Activated CD4-positive, alpha-beta T cell treated with anti-CD3 and anti-CD28 coated beads, Interleukin-2, amount 50 U/mL, for 24 hours (primary cell): Measurements from ENCODE around the gene HLA-DOB.

Experiments used
- DNase-seq, 2 donors: peaks; one replicate each; pipeline ENCODE4 v3.0.0-alpha.2; 2020; ENCODE audit warnings: low read depth in 1 of 2, low spot score in 1 of 2

Gene HLA-DOB

GRCh38 chr6:32816746-32817204, at the start of gene HLA-DOB:
TSS of gene HLA-DOB (minus strand) at chr6:32817002. CDS start at chr6:32816951, 51 bp downstream.
- no peak for DNase-seq

GRCh38 chr6:32865724-32866443, 49.1 kb upstream of the HLA-DOB start:
- no peak for DNase-seq

- DNase-seq: no peak
These were observed 45.9 kb upstream of the HLA-DOB start for GRCh38 chr6:32862725-32863124.

- DNase-seq: no peak
These were observed 43.9 kb upstream of the HLA-DOB start for GRCh38 chr6:32860674-32861073.

GRCh38 chr6:32858194-32858593, 41.4 kb upstream of the HLA-DOB start:
- no peak for DNase-seq

GRCh38 chr6:32857156-32857891, 40.5 kb upstream of the HLA-DOB start:
- no peak for DNase-seq

- no peak for DNase-seq
These were observed 38.8 kb upstream of the HLA-DOB start for GRCh38 chr6:32855467-32856174.

- peak in 1 of 2 donors; percentile 68 for DNase-seq
These were observed 37.8 kb upstream of the HLA-DOB start for GRCh38 chr6:32854376-32855178.

- peak; percentile 91 to 97 for DNase-seq
These were observed 37.0 kb upstream of the HLA-DOB start, which contains the start of the genes PSMB9 and TAP1 for GRCh38 chr6:32853541-32854375. TSS of gene PSMB9 (plus strand) at chr6:32854192. CDS start at chr6:32854230, 38 bp downstream. TSS of gene TAP1 (minus strand) at chr6:32853704. CDS start at chr6:32853636, 68 bp downstream.

GRCh38 chr6:32852844-32853540, 36.2 kb upstream of the HLA-DOB start:
- DNase-seq: peak in 1 of 2 donors; percentile 44

GRCh38 chr6:32852018-32852843, 35.4 kb upstream of the HLA-DOB start:
- no peak for DNase-seq

- DNase-seq: no peak
These were observed 34.2 kb upstream of the HLA-DOB start for GRCh38 chr6:32851025-32851424.

GRCh38 chr6:32849126-32849525, 32.3 kb upstream of the HLA-DOB start:
- DNase-seq: no peak

- no peak for DNase-seq
These were observed 31.0 kb upstream of the HLA-DOB start for GRCh38 chr6:32847795-32848194.

GRCh38 chr6:32847004-32847403, 30.2 kb upstream of the HLA-DOB start:
- DNase-seq: no peak

GRCh38 chr6:32845384-32845884, 28.6 kb upstream of the HLA-DOB start:
- peak in 1 of 2 donors; percentile 34 for DNase-seq

- no peak for DNase-seq
These were observed 28.1 kb upstream of the HLA-DOB start for GRCh38 chr6:32844839-32845383.
